Colon (tissue), 2 donors: ENCODE results near the gene LTC4S.

Experiments used
- FAIRE-seq: peaks from 2 replicates; lab custom pipeline; 2012; peaks lifted over from hg19 to GRCh38; lab: Jason Lieb, UNC
- donor health status: control.
- donor health status: control.

Gene LTC4S

GRCh38 chr5:179812135-179812825, 18.5 kb downstream of the LTC4S start:
- no peak for FAIRE-seq

- FAIRE-seq = no peak
Measured at GRCh38 chr5:179812997-179813607, 19.3 kb downstream of the LTC4S start.

GRCh38 chr5:179814090-179814489, 20.3 kb downstream of the LTC4S start:
- FAIRE-seq = no peak

- FAIRE-seq = no peak
Measured at GRCh38 chr5:179815491-179816249, 21.9 kb downstream of the LTC4S start.

GRCh38 chr5:179816401-179816795, 22.6 kb downstream of the LTC4S start:
- no peak for FAIRE-seq

- FAIRE-seq = no peak
Measured at GRCh38 chr5:179816796-179817469, 23.1 kb downstream of the LTC4S start.

GRCh38 chr5:179817470-179817840, 23.7 kb downstream of the LTC4S start:
- FAIRE-seq = no peak

GRCh38 chr5:179817890-179818745, 24.3 kb downstream of the LTC4S start:
- FAIRE-seq = no peak

- FAIRE-seq = no peak
Measured at GRCh38 chr5:179818746-179819295, 25.0 kb downstream of the LTC4S start.

GRCh38 chr5:179819296-179820126, 25.7 kb downstream of the LTC4S start:
- no peak for FAIRE-seq

- FAIRE-seq = no peak
Measured at GRCh38 chr5:179820127-179820482, 26.3 kb downstream of the LTC4S start.

- no peak for FAIRE-seq
Measured at GRCh38 chr5:179820483-179821297, 26.9 kb downstream of the LTC4S start, which contains the start of gene SQSTM1. TSS of gene SQSTM1 (plus strand) at chr5:179820905. CDS start at chr5:179820937, 32 bp downstream.

- FAIRE-seq = no peak
Measured at GRCh38 chr5:179821298-179822058, 27.7 kb downstream of the LTC4S start.

GRCh38 chr5:179822059-179822432, 28.3 kb downstream of the LTC4S start:
- no peak for FAIRE-seq

GRCh38 chr5:179822444-179822990, 28.7 kb downstream of the LTC4S start:
- FAIRE-seq = no peak

GRCh38 chr5:179823937-179824744, 30.4 kb downstream of the LTC4S start:
- no peak for FAIRE-seq

- no peak for FAIRE-seq
Measured at GRCh38 chr5:179824745-179825112, 30.9 kb downstream of the LTC4S start.
